DOHH2 (cell line): ENCODE data around the gene WIPF2.
A peak's percentile ranks its signal among the peaks of the same experiment; 100 is the strongest.

Source experiments
- H3F3A ChIP-seq: fragments of 200-600 bp; sonication (generic), shearing (Covaris generic); 2 replicates; pipeline ENCODE4 v1.6.0; 2016; ENCODE audit warnings: antibody characterized with exemption, mild to moderate bottlenecking; ENCODE audit not compliant: control insufficient read depth, insufficient read depth
- H3K27ac ChIP-seq: fragments of 200-600 bp; sonication (generic); 2 replicates; pipeline ENCODE4 v1.5.1; 2014; ENCODE audit warnings: low read depth, mild to moderate bottlenecking, low read length, moderate library complexity
- H3K27me3 ChIP-seq: fragments of 200-600 bp; sonication (generic); 2 replicates; pipeline ENCODE4 v1.6.1; 2014; ENCODE audit warnings: mild to moderate bottlenecking, low read length, mixed read lengths; ENCODE audit not compliant: control insufficient read depth
- H3K36me3 ChIP-seq: fragments of 200-600 bp; sonication (generic); 2 replicates; pipeline ENCODE4 v1.6.1; 2014; ENCODE audit warnings: mild to moderate bottlenecking, low read length, moderate library complexity, mixed read lengths; ENCODE audit not compliant: control insufficient read depth
- H3K4me1 ChIP-seq: fragments of 200-600 bp; sonication (generic); 2 replicates; pipeline ENCODE4 v1.6.1; 2014; ENCODE audit warnings: mild to moderate bottlenecking, low read length, mixed read lengths; ENCODE audit not compliant: control insufficient read depth
- H3K4me2 ChIP-seq: fragments of 200-600 bp; sonication (generic); 2 replicates; pipeline ENCODE4 v1.6.0; 2014; ENCODE audit warnings: mild to moderate bottlenecking, low read length, moderate library complexity
- H3K4me3 ChIP-seq: fragments of 200-600 bp; sonication (generic); 2 replicates; pipeline ENCODE4 v1.5.1; 2014; ENCODE audit warnings: mild to moderate bottlenecking, low read length, mixed read lengths
- H3K79me2 ChIP-seq: fragments of 200-600 bp; sonication (generic); 2 replicates; pipeline ENCODE4 v1.6.1; 2014; ENCODE audit warnings: mild to moderate bottlenecking, low read length, mixed read lengths; ENCODE audit not compliant: control insufficient read depth
- H3K9me2 ChIP-seq: fragments of 200-600 bp; sonication (generic); replicated peaks from 2 replicates; pipeline ENCODE4 v1.6.1; 2014; ENCODE audit warnings: mild to moderate bottlenecking, low read length, mixed read lengths; ENCODE audit not compliant: control insufficient read depth
- H3K9me3 ChIP-seq: fragments of 200-600 bp; sonication (generic); 2 replicates; pipeline ENCODE4 v1.6.1; 2014; ENCODE audit warnings: antibody characterized with exemption, low read length, mixed read lengths; ENCODE audit not compliant: control insufficient read depth, insufficient read depth
- H4K20me1 ChIP-seq: fragments of 200-600 bp; sonication (generic); 2 replicates; pipeline ENCODE4 v1.6.0; 2014; ENCODE audit warnings: low read depth, mild to moderate bottlenecking, antibody characterized with exemption, low read length, moderate library complexity; ENCODE audit not compliant: control insufficient read depth, insufficient read depth
- CTCF ChIP-seq: fragments of 200-600 bp; sonication (generic); IDR thresholded peaks from one replicate; pipeline ENCODE4 v1.5.1; 2014; ENCODE audit warnings: antibody characterized with exemption, mild to moderate bottlenecking, low read depth, low read length; ENCODE audit not compliant: poor library complexity, severe bottlenecking
- EZH2phosphoT487 ChIP-seq: fragments of 200-600 bp; sonication (generic); IDR thresholded peaks from 2 replicates; pipeline ENCODE4 v1.6.1; 2017; ENCODE audit warnings: borderline replicate concordance, mild to moderate bottlenecking, antibody characterized with exemption, low read length, moderate library complexity, mixed read lengths

Gene WIPF2

GRCh38 chr17:40317880-40318829, 99.1 kb downstream of the WIPF2 start:
- no peak for TF ChIP-seq CTCF
- TF ChIP-seq EZH2phosphoT487: no peak
- peak overlapping the region; percentile 43 for H3K27ac ChIP-seq
- no peaks in the 10 kb centered on the region for H3K27me3 ChIP-seq
- H3K4me2 ChIP-seq: peak overlapping the region; percentile 80
- no peaks in the 10 kb centered on the region for H3F3A ChIP-seq
- H3K36me3 ChIP-seq: no peaks in the 10 kb centered on the region
- H3K4me1 ChIP-seq: peaks cover 82% of the 10 kb centered on the region
- peaks cover 46% of the 10 kb centered on the region for H3K79me2 ChIP-seq
- no peaks in the 10 kb centered on the region for H3K9me2 ChIP-seq
- peak overlapping the region; percentile 94 for H3K4me3 ChIP-seq
- H4K20me1 ChIP-seq: 0 out of 2 replicates have a peak, but pooled peaks cover 7% of the 10 kb centered on the region
- H3K9me3 ChIP-seq: no peaks in the 10 kb centered on the region

GRCh38 chr17:40318830-40319391, 99.8 kb downstream of the WIPF2 start:
- peaks cover 87% of the 10 kb centered on the region for H3K4me1 ChIP-seq
- no peaks in the 10 kb centered on the region for H3K9me3 ChIP-seq
- H3K27ac ChIP-seq: peak overlapping the region; percentile 43
- peak; percentile 52 for TF ChIP-seq CTCF
- TF ChIP-seq EZH2phosphoT487: no peak
- H4K20me1 ChIP-seq: 0 out of 2 replicates have a peak, but pooled peaks cover 7% of the 10 kb centered on the region
- H3K27me3 ChIP-seq: no peaks in the 10 kb centered on the region
- H3K4me3 ChIP-seq: peak overlapping the region; percentile 94
- peaks cover 53% of the 10 kb centered on the region for H3K79me2 ChIP-seq
- H3K9me2 ChIP-seq: no peaks in the 10 kb centered on the region
- H3K36me3 ChIP-seq: no peaks in the 10 kb centered on the region
- H3K4me2 ChIP-seq: peak overlapping the region; percentile 80
- no peaks in the 10 kb centered on the region for H3F3A ChIP-seq

- Histone ChIP-seq H3K9me3 (no peaks in the 10 kb centered on the region), H3K4me3 (peak overlapping the region; percentile 94), H3K79me2 (peaks cover 63% of the 10 kb centered on the region), H3K4me1 (peaks cover 89% of the 10 kb centered on the region), H3F3A (no peaks in the 10 kb centered on the region), H3K27me3 (no peaks in the 10 kb centered on the region), H3K4me2 (peak overlapping the region; percentile 80), H3K9me2 (no peaks in the 10 kb centered on the region), H3K36me3 (no peaks in the 10 kb centered on the region), H4K20me1 (0 out of 2 replicates have a peak, but pooled peaks cover 7% of the 10 kb centered on the region), H3K27ac (peak overlapping the region; percentile 9; the same call in 1 of the 2 replicates)
- no peak for TF ChIP-seq EZH2phosphoT487
- TF ChIP-seq CTCF: no peak
Observed at GRCh38 chr17:40319651-40320540, 100.8 kb downstream of the WIPF2 start.
